ENCODE measurements around the gene HOGA1.
A peak's percentile ranks its signal among the peaks of the same experiment; 100 is the strongest.

Gene HOGA1

GRCh38 chr10:97584060-97584797, at the start of gene HOGA1:
HOGA1 (plus strand) TSS chr10:97584389; CDS start chr10:97584704, 315 bp downstream.
- DNase-seq (ENCODE audit: low read depth in 2 of 3, low spot score in 2 of 3), result no peak

DNA sequence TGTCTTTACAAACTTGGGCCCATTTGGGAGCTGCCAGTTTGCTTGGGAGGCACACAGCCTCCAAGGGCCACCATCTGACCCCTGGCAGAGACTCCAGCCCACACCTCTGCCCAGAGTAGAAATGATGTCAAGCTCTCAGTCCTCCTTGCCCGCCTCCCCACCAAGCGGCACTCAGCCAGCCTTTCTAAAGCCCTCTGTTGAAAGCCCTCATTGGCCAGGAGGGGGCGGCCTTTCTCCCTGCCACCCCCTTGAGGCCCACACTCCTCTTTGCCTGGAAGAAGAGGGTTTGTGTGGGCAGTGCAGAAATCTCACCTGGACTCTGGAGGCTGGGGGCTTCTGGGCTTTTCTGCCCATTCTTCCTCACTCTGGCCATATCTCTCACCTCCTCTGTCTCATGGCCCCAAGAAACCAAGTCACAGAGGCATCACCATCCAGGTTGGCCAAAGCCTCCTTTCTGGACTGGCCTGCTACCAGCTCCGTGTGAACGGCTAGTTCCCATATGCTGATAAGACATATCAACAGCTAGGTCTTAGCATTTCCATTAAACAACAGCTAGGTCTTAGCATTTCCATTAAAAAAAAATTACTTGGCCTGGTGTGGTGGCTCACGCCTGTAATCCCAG, 49.3 kb upstream of the HOGA1 start:
- DNase-seq (ENCODE audit: low read depth in 2 of 3, low spot score in 2 of 3), result peak in 1 of 3 experiments; percentile 23

- DNase-seq (ENCODE audit: low read depth in 2 of 3, low spot score in 2 of 3), result no peak
These were observed 46.9 kb upstream of the HOGA1 start for GRCh38 chr10:97537186-97537869.

- DNase-seq (ENCODE audit: low read depth in 2 of 3, low spot score in 2 of 3), result no peak
These were observed 45.8 kb upstream of the HOGA1 start for GRCh38 chr10:97538411-97538810.

GRCh38 chr10:97538839-97539238, 45.4 kb upstream of the HOGA1 start:
- no peak for DNase-seq (ENCODE audit: low read depth in 2 of 3, low spot score in 2 of 3)

GRCh38 chr10:97539523-97540200, 44.5 kb upstream of the HOGA1 start:
- DNase-seq (ENCODE audit: low read depth in 2 of 3, low spot score in 2 of 3), result no peak

GRCh38 chr10:97540669-97541500, 43.3 kb upstream of the HOGA1 start:
- no peak for DNase-seq (ENCODE audit: low read depth in 2 of 3, low spot score in 2 of 3)

- peak in 1 of 3 experiments; percentile 18 for DNase-seq (ENCODE audit: low read depth in 2 of 3, low spot score in 2 of 3)
These were observed 41.8 kb upstream of the HOGA1 start for GRCh38 chr10:97542169-97543024.

- peak; percentile 23 to 52 (median 32) for DNase-seq (ENCODE audit: low read depth in 2 of 3, low spot score in 2 of 3)
These were observed 41.1 kb upstream of the HOGA1 start for GRCh38 chr10:97543025-97543546.

DNA sequence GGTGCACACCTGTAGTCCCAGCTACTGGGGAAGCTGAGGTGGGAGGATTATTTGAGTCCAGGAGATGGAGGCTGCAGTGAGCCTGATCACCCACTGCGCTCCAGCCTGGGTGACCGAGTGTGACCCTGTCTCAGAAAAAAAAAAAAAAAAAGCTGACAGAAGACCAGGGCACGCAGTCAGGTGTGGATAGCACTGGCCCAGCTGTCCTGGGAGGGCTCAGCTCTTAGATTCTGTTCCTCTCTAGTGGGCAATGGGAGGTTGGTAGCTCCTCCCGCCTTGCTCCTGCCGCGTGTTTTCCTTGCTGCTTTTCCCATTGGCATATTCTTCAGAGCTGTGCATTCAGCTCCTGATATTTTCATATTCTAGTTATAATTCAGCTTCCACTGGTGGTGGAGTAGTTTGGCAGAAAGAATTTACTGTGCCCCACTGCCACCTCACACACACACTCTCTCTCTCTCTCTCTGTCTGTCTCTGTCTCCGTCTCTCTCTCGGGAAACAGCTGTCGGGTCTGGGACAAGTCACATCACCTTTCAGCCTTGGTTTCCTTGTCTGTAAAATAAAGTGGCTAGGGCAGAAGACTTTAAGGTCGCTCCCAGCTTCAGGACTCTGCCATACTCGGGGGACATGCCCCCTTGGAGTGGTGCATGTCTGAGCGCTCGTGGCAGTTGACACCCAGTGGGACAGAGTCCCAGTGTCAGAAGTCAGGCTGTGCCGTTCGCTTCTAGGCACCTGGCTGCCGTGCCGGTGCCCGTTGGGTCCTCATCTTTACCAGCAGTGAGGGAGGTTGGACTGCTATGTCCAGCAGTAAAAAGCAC, 37.5 kb upstream of the HOGA1 start:
- no peak for DNase-seq (ENCODE audit: low read depth in 2 of 3, low spot score in 2 of 3)

GRCh38 chr10:97547271-97547600, 37.0 kb upstream of the HOGA1 start:
- no peak for DNase-seq (ENCODE audit: low read depth in 2 of 3, low spot score in 2 of 3)

GRCh38 chr10:97547962-97548361, 36.2 kb upstream of the HOGA1 start:
- no peak for DNase-seq (ENCODE audit: low read depth in 2 of 3, low spot score in 2 of 3)

DNA sequence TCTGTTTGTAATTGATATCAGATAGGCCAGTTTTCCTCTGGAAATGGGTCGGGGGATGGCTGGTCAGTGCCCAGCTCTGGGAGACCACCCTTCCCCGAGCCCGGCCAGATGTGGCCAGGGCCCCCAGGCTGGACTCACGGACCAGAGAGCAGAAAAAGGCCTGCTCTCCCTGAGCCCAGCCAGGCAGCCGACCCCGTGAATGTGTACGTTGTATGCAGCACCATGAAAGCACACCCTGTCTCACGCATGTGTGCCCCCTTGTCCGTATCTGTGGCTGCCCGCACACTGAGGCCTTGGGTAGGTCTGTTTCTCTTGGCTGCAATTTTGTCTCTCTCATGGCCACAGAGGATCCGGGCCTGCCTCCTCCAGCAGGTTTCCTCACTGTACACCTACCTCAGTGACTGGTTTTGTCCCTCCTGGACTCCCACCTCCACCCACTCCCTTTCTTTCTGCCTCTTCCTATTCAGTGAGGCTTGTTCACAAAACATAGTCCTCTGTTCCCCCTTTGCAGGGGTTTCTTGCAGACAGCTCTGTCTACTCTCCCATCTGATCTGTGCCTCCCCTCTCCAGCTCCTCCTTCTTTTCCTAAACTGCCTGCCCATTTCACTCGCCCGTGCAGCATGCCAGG, 35.2 kb upstream of the HOGA1 start:
- DNase-seq (ENCODE audit: low read depth in 2 of 3, low spot score in 2 of 3), result no peak

DNA sequence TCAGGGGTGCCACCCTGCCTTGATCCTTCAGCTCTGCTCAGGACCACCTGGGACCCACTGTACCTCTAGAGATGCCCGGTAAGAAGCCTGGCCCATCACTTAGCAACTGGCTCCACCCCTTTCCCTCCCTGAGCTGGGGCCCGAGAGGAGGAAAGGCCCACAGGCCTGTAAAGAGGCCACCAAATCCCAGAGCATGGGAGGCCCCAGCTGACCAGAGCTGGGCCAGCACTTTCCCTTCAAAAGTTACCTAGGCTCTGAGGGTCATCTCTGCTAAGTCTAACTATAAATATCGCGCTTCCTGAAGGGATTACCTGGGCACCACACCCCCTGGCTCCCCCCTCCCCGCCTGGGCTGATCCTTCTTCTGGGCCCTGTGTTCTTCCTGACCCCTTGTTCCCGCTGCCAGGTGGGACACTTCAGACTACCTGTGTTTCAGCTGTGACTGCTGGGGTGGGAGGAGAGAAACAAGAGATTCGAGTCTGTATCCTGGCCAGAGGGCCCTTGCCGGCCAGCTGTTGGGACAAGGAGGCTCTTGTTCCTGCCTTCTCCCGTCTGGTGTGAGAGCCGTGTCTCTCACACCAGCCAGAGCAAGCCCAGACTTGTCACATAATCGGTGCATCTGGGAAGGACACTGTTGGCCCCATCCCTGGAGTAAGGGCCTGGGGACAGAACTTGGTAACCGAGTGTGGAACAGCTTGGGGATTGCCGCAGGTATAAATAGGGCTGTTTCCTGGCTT, 34.4 kb upstream of the HOGA1 start:
- DNase-seq (ENCODE audit: low read depth in 2 of 3, low spot score in 2 of 3), result no peak

DNA sequence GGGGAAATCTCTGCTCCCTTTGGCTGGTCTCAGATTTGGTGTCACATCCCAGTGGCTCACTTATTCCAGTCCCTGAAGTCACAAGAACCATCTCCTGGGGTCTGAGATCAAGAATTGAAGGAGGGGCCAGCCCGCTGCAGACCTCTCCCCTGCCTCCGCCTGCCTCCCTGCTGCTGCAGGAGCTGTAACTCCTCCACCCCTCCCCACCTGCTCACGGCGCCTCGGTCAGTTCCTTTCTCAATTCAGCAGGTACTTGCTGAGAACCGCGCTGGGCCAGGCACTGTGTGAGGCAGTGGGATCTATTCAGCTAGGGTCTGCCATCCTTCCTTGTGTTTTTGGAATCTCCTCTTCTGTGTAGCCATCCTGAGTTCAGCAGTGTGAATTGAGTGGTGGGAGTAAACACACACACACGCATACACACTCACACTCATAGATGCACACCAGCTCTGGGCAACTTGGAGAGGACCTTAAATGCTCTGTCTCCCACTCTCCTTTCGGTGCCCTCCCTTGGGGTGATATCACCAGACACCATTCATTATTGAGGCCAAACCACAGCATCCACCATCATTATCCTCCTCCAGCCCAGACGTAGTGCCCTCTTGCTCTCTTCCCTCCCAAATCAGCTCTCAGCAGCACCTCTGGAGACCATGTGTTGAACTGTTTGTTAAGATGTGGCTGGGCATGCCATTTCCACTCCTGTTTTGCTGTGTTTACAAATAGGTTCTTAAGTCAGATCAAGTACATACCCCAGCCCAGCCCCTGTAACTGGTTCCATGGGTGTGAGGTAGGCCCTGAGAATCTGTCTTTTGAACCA, 33.6 kb upstream of the HOGA1 start:
- no peak for DNase-seq (ENCODE audit: low read depth in 2 of 3, low spot score in 2 of 3)

DNA sequence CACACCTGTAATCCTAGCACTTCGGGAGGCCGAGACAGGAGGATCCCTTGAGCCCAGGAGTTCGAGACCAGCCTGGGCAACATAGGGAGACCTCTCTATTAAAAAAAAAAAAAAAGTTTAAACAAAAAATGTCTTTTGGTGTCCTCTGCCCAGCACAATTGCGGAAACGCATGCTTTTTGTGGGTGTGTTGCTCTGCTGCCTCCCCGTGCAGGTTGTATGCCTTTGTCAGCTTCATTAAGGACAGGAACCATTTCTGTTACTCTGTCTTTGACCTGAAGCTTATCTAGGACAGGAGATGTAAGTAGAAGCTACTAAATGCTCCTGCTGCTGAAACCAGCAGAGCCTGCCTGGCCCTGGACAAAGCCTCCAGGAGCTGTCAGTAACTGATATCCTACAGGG, 32.9 kb upstream of the HOGA1 start:
- no peak for DNase-seq (ENCODE audit: low read depth in 2 of 3, low spot score in 2 of 3)

DNA sequence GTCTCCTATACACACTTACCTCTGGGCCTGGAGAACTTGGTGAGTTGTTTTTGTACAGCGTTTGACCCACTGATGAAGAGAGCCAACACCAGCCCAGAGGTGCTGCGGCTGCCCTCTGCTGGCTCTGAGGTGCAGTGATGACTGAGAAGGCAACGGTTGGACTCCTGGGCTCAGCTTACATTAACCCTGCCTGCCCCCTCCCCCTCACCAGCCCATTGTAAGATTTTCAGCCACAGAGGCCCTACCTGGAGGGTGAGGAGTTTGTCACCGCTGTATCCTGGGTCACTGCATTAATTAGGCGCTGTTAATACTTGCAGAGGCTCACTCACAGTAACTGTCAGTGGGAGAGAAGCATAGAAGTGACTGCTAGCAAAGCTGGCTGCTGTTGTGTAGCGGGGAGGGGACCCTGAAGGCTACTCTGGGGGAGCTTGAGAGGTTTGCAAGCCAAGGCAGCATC, 30.6 kb upstream of the HOGA1 start:
- DNase-seq (ENCODE audit: low read depth in 2 of 3, low spot score in 2 of 3), result no peak

Data from activated CD8-positive, alpha-beta memory T cell treated with anti-CD3 and anti-CD28 coated beads for 48 hours (primary cell).